ENCODE results near the gene KDM4C.

GRCh38 chr9:7081065-7081600 lies 323.4 kb downstream of the KDM4C start:
- TF ChIP-seq EZH2 (IDR thresholded peaks at IDR 0.05) = no peak
- TF ChIP-seq, protein P1, sequence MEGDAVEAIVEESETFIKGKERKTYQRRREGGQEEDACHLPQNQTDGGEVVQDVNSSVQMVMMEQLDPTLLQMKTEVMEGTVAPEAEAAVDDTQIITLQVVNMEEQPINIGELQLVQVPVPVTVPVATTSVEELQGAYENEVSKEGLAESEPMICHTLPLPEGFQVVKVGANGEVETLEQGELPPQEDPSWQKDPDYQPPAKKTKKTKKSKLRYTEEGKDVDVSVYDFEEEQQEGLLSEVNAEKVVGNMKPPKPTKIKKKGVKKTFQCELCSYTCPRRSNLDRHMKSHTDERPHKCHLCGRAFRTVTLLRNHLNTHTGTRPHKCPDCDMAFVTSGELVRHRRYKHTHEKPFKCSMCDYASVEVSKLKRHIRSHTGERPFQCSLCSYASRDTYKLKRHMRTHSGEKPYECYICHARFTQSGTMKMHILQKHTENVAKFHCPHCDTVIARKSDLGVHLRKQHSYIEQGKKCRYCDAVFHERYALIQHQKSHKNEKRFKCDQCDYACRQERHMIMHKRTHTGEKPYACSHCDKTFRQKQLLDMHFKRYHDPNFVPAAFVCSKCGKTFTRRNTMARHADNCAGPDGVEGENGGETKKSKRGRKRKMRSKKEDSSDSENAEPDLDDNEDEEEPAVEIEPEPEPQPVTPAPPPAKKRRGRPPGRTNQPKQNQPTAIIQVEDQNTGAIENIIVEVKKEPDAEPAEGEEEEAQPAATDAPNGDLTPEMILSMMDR (IDR thresholded peaks at IDR 0.05) = no peak
- no peak for TF ChIP-seq EZH2phosphoT487 (IDR thresholded peaks at IDR 0.05)

All from neural progenitor cell (in vitro differentiated cells).